ENCODE data around the gene SGMS2.

SGMS2 gene
- 0.20 to 0.87 reads per million in 2 donors for total RNA-seq

GRCh38 chr4:107824350-107825071 lies at the start of gene SGMS2:
Gene SGMS2 (plus strand): TSS chr4:107824932. CDS start chr4:107895554, 70,622 bp downstream.
- peak; percentile 5 for DNase-seq

GRCh38 chr4:107777890-107778289 lies 46.8 kb upstream of the SGMS2 start:
- no peak for DNase-seq

GRCh38 chr4:107778784-107779530 lies 45.8 kb upstream of the SGMS2 start:
- DNase-seq: no peak

GRCh38 chr4:107780665-107781064 lies 44.1 kb upstream of the SGMS2 start:
- DNase-seq: no peak

GRCh38 chr4:107791902-107792301 lies 32.8 kb upstream of the SGMS2 start:
- DNase-seq: no peak

- DNase-seq: no peak
Observed at GRCh38 chr4:107792711-107793110, 32.0 kb upstream of the SGMS2 start.

- DNase-seq: no peak
Observed at GRCh38 chr4:107793996-107794395, 30.7 kb upstream of the SGMS2 start.

- DNase-seq: no peak
Observed at GRCh38 chr4:107799669-107800450, 24.9 kb upstream of the SGMS2 start.

- DNase-seq: no peak
Observed at GRCh38 chr4:107800706-107801105, 24.0 kb upstream of the SGMS2 start.

GRCh38 chr4:107801766-107802211 lies 22.9 kb upstream of the SGMS2 start:
- no peak for DNase-seq

- no peak for DNase-seq
Observed at GRCh38 chr4:107804956-107805355, 19.8 kb upstream of the SGMS2 start.

GRCh38 chr4:107806196-107806595 lies 18.5 kb upstream of the SGMS2 start:
- DNase-seq: no peak

- DNase-seq: no peak
Observed at GRCh38 chr4:107808572-107808971, 16.2 kb upstream of the SGMS2 start.

- DNase-seq: no peak
Observed at GRCh38 chr4:107809210-107809609, 15.5 kb upstream of the SGMS2 start.

- DNase-seq: no peak
Observed at GRCh38 chr4:107814758-107815157, 10.0 kb upstream of the SGMS2 start.

GRCh38 chr4:107815158-107815557 lies 9.6 kb upstream of the SGMS2 start:
- no peak for DNase-seq

GRCh38 chr4:107818301-107818910 lies 6.3 kb upstream of the SGMS2 start:
- no peak for DNase-seq

GRCh38 chr4:107823870-107824349 lies 822 bp upstream of the SGMS2 start:
- no peak for DNase-seq

- DNase-seq: no peak
Observed at GRCh38 chr4:107825072-107825824, 516 bp downstream of the SGMS2 start.

GRCh38 chr4:107826421-107826980 lies 1.8 kb downstream of the SGMS2 start:
- no peak for DNase-seq

GRCh38 chr4:107828315-107829090 lies 3.8 kb downstream of the SGMS2 start:
- DNase-seq: no peak

Data from activated gamma-delta T cell (primary cell).